Aorta (tissue), 5 donors: ENCODE results near the gene PCDH9. TPM values are rescaled to one million over a fixed set of nuclear protein-coding genes. Genes with fewer than 3 reads are reported as not detected.

ENCODE experiments used
- ATAC-seq: fragments of 200-7000 bp; cut with Tn5 transposase; one replicate; pipeline ENCODE4 v1.9.1; 2022; ENCODE audit warnings: moderate library complexity; ENCODE audit not compliant: low FRiP score
- DNase-seq, 2 donors: peaks; one replicate each; pipeline ENCODE4 v3.0.0-alpha.2; 2020
- H3K27ac ChIP-seq, 2 donors: one replicate each; pipeline ENCODE4 v1.5.1; 2013; ENCODE audit warnings: low read length in 2 of 2, mild to moderate bottlenecking in 2 of 2, moderate library complexity in 2 of 2, control low read depth in 1 of 2, inconsistent platforms in 1 of 2, low read depth in 1 of 2
- H3K27me3 ChIP-seq, 2 donors: one replicate each; pipeline ENCODE4 v1.6.1; 2013; ENCODE audit warnings: control low read depth in 1 of 2, low read length in 1 of 2, mild to moderate bottlenecking in 1 of 2, moderate library complexity in 1 of 2; ENCODE audit not compliant: insufficient read depth in 2 of 2, control insufficient read depth in 1 of 2
- H3K36me3 ChIP-seq, 2 donors: one replicate each; pipeline ENCODE4 v1.6.1; 2013; ENCODE audit warnings: control low read depth in 1 of 2, low read length in 1 of 2, mild to moderate bottlenecking in 1 of 2; ENCODE audit not compliant: insufficient read depth in 2 of 2, control insufficient read depth in 1 of 2
- H3K4me1 ChIP-seq, 2 donors: one replicate each; pipeline ENCODE4 v1.6.1; 2013; ENCODE audit warnings: low read length in 2 of 2, control low read depth in 1 of 2, mild to moderate bottlenecking in 1 of 2, moderate library complexity in 1 of 2; ENCODE audit not compliant: insufficient read depth in 2 of 2, control insufficient read depth in 1 of 2
- H3K4me3 ChIP-seq, 2 donors: one replicate each; pipeline ENCODE4 v1.5.1; 2013; ENCODE audit warnings: low read length in 2 of 2, control low read depth in 1 of 2, mild to moderate bottlenecking in 1 of 2
- H3K9me3 ChIP-seq: one replicate; pipeline ENCODE4 v1.6.1; 2013; ENCODE audit warnings: mild to moderate bottlenecking, low read length; ENCODE audit not compliant: control insufficient read depth
- WGBS, 2 donors: extraction: QIAGEN DNeasy Blood & Tissue Kit; methylation state at CpG; one replicate each; pipeline ENCODE4 v1.1.7; 2013; 5-methylcytosine and 5-hydroxymethylcytosine counted together
- intact Hi-C, 2 donors: fragments of 100-400 bp; cut with DNase I; formaldehyde crosslinking; loops; one replicate each; pipeline versions ENCODE4 v1.14.2 to v1.15.0; 2022
- polyA plus RNA-seq, 2 donors: library from polyadenylated mRNA; stranded (reverse); fragments of 200-250 nt; gene quantifications; one replicate each; pipeline ENCODE4 v1.2.3, GENCODE V29; 2013
- total RNA-seq, 2 donors: library from RNA; stranded (reverse); fragmentation: NEBNext Ultra II Directional; extraction: Animal tissue kit (Norgen Biotek cat#: 25700); gene quantifications; one replicate each; pipeline ENCODE4 v1.2.1, GENCODE V29; 2021
- donor health status: healthy with polysubstance abuse.
- donor health status: Bipolar disorder and iron deficiency.
- donor health status: DM: no; HTN: no; CAD: no.
- donor health status: DM: no; HTN: no; CAD: no.
- donor health status: DM: yes; HTN: yes; CAD: no.

PCDH9 gene
- total and polyA plus RNA-seq, 4 donors: 0.38 to 6.3 (median 4.2) TPM

DNA sequence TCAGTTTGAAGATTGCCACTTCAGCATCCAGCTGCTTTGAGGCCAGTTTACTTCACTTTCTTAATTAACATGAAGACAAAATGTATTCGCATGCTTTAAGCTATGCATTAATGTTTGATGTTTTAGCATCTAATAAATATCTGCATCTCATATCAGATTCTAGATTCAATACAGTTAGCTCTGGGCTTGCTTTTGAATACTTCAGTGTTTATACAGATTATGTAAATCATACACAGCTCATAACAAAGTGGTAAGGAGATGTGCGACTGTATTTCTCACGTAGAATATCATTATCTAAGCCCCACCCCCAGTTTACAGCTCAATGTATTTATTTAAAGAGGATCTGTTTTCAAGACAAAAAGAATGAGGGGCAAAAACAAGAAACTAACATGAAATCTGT is 770.5 kb downstream of the PCDH9 start:
- Histone ChIP-seq H3K36me3 (no peaks in the 10 kb centered on the region), H3K27me3 (peaks cover 0 to 2% of the 10 kb centered on the region in 2 donors), H3K4me3 (no peak overlapping the region), H3K9me3 (no peaks in the 10 kb centered on the region), H3K27ac (no peak overlapping the region), H3K4me1 (no peaks in the 10 kb centered on the region)
- no peak for ATAC-seq
- DNase-seq: no peak
- WGBS, 2 donors: 90 to 93% methylated on average over 3 of the region's 3 CpGs
- intact Hi-C loops: no loop called here

DNA sequence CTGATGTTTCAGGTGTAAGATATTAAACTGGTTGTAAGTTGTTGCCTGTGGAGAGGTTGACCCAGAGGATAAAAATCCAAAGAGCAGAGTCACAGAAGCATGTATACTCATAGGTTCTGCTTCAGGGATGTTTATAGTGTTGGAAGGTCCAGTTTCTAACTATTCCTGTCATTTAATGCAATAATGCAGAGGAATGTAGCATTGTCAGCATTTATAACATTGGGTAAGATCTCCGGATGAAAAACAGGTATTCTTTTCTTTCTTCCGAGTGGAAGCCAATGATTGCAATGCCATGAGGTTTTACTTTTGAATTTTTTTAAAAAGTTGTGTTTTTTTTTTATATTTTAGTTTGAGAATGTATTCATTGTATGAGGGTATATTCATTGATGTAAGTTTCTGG is 771.0 kb downstream of the PCDH9 start:
- ATAC-seq (no peak), DNase-seq (no peak)
- H3K36me3 ChIP-seq: no peaks in the 10 kb centered on the region
- peaks cover 0 to 2% of the 10 kb centered on the region in 2 donors for H3K27me3 ChIP-seq
- intact Hi-C loops: no loop called here
- H3K27ac ChIP-seq: no peak overlapping the region
- 78 to 85% methylated on average over 2 of the region's 2 CpGs for WGBS, 2 donors
- H3K9me3 ChIP-seq: no peaks in the 10 kb centered on the region
- no peak overlapping the region for H3K4me3 ChIP-seq
- H3K4me1 ChIP-seq: no peaks in the 10 kb centered on the region

DNA sequence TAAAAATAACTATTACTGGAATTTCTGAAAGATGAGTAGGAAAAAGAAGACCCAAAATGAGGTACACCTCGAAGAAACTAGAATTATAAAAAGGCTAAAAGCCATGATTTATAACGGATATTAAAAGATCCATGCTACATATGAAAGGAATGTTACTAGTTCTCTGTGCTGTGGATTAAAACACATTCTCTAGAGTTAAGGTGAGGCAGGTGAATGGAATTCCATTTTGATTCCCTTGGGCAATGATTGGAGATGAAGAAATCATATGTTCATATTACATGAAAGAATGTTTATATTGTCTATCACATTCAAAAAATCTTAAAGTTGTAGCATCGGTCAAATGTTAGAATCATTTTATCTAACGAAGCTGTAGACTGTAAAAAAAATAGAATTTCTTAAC is 783.7 kb downstream of the PCDH9 start:
- 78 to 89% methylated on average over 4 of the region's 4 CpGs for WGBS, 2 donors
- ATAC-seq (no peak), DNase-seq (no peak)
- Histone ChIP-seq H3K36me3 (no peaks in the 10 kb centered on the region), H3K27ac (no peak overlapping the region), H3K4me1 (no peaks in the 10 kb centered on the region), H3K27me3 (no peaks in the 10 kb centered on the region), H3K4me3 (no peak overlapping the region), H3K9me3 (no peaks in the 10 kb centered on the region)
- intact Hi-C loops: no loop called here

DNA sequence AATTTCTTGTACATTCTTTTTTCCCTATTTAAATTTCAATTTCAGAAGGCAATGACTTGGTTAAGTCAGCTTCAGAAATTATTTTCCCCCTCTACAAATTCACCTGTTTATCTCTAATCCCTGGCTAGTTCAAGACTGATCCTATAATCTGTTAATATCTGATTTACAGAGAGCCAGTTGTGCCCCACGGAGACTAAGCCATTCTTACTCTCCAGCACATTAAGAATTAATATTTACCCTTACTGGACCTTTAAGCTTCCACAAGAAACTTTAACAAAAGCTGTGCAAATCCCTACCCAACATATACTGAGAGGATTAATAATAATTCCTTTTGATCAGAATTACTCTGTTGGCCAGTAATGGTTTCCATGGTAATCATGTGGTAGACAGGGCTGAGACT is 786.2 kb downstream of the PCDH9 start:
- Histone ChIP-seq H3K4me3 (no peak overlapping the region), H3K9me3 (no peaks in the 10 kb centered on the region), H3K4me1 (no peaks in the 10 kb centered on the region), H3K27ac (no peak overlapping the region), H3K27me3 (no peaks in the 10 kb centered on the region), H3K36me3 (no peaks in the 10 kb centered on the region)
- intact Hi-C loops: no loop called here
- WGBS, 2 donors: 67 to 77% methylated on average over 1 of the region's 1 CpG
- ATAC-seq: no peak
- DNase-seq: no peak

DNA sequence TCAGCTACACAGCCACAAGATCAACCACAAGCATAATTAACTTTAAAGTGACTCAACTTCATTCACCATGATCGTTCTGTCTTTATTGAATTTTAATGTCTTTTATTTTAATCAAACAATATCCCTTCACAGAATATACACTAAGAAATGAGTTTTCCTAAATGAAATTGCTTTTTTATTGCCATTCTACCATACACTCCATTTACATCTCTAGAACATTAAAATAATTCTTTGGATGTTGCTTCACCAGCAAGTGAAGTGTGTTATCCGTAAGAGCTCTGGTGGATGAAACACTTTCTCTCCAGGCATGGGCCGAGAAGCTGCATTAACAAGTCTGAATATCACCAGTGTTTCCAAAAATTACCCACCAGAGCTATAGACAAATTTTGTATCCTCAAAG is 789.2 kb downstream of the PCDH9 start:
- 95% methylated on average over 3 of the region's 3 CpGs for WGBS, 2 donors
- Histone ChIP-seq H3K27ac (no peak overlapping the region), H3K4me1 (no peaks in the 10 kb centered on the region), H3K27me3 (no peaks in the 10 kb centered on the region), H3K4me3 (no peak overlapping the region), H3K36me3 (no peaks in the 10 kb centered on the region), H3K9me3 (no peaks in the 10 kb centered on the region)
- intact Hi-C loops: no loop called here
- no peak for ATAC-seq
- DNase-seq: no peak

DNA sequence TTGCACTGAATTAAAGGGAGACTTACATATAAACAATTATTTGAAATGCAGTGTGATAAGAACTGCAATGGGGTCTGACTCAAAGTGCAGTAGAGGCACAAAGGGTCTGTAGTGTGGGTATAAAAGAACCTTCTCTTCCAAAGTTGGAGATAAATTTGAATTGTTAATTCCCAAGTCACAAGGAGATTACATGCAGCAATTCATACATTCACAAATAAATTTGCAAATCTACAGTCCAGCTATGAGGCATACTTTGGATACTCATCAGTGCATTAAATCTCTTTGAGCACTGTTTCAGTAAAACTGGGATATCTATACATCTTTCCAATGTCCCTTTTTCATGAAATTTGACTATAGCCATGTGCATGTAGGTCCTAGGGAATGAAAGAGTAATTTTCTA is 799.4 kb downstream of the PCDH9 start:
- H3K27ac ChIP-seq: no peak overlapping the region
- no peaks in the 10 kb centered on the region for H3K36me3 ChIP-seq
- no peak for ATAC-seq
- no peaks in the 10 kb centered on the region for H3K27me3 ChIP-seq
- no peak for DNase-seq
- H3K9me3 ChIP-seq: no peaks in the 10 kb centered on the region
- intact Hi-C loops: no loop called here
- no peaks in the 10 kb centered on the region for H3K4me1 ChIP-seq
- H3K4me3 ChIP-seq: no peak overlapping the region

DNA sequence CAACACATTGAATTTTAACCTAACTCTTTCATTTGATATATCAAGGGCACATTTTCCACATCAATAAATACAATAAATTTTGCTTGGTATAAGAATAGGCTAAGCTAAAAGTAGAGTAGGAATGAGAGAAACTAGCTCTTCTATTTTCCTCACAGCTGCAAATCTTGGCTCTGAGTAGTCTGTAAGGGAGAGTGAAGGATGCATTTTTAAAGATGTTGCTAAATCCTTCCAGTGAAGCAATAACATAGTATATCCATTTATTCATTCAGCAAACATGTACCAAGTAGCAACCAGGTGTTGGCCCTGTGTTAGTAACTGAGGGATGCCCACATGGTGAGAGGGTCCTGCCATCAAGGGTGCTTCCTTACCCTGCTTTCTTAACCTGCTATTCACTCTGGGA is 799.9 kb downstream of the PCDH9 start:
- no peaks in the 10 kb centered on the region for H3K4me1 ChIP-seq
- no peak for ATAC-seq
- H3K27me3 ChIP-seq: no peaks in the 10 kb centered on the region
- no peak for DNase-seq
- no peak overlapping the region for H3K27ac ChIP-seq
- H3K9me3 ChIP-seq: no peaks in the 10 kb centered on the region
- intact Hi-C loops: no loop called here
- no peaks in the 10 kb centered on the region for H3K36me3 ChIP-seq
- no peak overlapping the region for H3K4me3 ChIP-seq

DNA sequence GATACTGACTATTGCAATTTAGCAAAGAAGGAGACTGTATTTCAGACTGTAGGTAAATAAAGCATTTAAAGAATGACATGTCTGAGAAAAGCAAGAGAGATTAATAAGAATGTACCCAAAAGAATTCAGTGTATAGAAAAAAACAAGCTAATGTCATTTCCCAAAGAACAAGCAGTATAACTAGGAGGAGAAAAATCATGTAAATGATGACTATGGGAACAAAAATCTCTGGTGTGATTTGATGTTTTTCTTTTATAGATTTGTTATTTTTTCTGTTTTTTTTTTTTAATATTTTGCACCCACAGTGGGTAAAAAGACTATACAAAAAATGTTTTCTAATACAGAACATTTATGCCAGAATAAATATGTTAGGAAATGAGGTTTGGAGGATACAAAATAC is 801.0 kb downstream of the PCDH9 start:
- no peak for ATAC-seq
- Histone ChIP-seq H3K27me3 (no peaks in the 10 kb centered on the region), H3K27ac (no peak overlapping the region), H3K4me3 (no peak overlapping the region), H3K36me3 (no peaks in the 10 kb centered on the region), H3K9me3 (no peaks in the 10 kb centered on the region), H3K4me1 (no peaks in the 10 kb centered on the region)
- DNase-seq: no peak
- intact Hi-C loops: no loop called here

DNA sequence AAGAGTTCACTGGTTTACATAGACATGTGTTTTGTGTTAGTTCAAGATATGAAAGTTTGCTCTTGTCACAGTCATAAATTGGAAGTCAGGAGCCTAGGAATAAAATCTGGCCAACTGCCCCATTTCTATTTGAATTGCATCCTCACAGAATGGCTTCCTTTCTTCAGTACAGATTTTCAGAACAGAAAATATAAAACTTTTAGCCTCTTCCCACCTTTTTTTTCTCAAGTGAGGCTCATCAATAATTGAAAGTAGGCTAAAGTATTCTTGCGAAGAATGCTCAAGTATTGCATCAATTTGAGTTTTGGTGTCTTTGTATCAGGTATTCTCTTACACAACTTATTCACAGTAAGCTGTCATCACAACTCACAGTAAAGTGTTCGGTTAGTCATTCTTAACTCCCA is 802.7 kb downstream of the PCDH9 start:
- no peak for ATAC-seq
- Histone ChIP-seq H3K4me1 (no peaks in the 10 kb centered on the region), H3K36me3 (no peaks in the 10 kb centered on the region), H3K9me3 (no peaks in the 10 kb centered on the region), H3K27ac (no peak overlapping the region), H3K4me3 (no peak overlapping the region), H3K27me3 (no peaks in the 10 kb centered on the region)
- DNase-seq: no peak
- WGBS, 2 donors: 82% methylated on average over 2 of the region's 2 CpGs
- intact Hi-C loops: no loop called here

DNA sequence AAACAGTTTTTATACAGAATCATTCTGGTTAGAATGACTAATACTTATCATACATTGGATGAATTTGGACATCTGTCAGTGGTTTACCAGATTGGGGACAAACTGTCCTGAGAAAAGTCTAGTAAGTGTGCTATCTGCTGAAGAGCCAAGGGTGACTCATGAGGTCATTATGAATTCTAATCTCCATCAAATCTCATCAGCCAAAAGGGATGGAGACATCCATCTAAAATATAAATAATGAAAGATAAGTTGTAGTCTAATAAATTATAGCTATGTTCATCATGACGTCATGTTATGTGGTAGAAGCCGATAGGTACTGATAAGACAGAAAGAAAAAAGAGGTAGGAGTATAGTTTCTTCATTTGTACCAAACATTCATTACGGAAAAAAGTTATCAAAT is 804.4 kb downstream of the PCDH9 start:
- no peak for DNase-seq
- ATAC-seq: no peak
- intact Hi-C loops: no loop called here
- no peak overlapping the region for H3K4me3 ChIP-seq
- no peaks in the 10 kb centered on the region for H3K36me3 ChIP-seq
- no peaks in the 10 kb centered on the region for H3K27me3 ChIP-seq
- 45 to 48% methylated on average over 3 of the region's 3 CpGs for WGBS, 2 donors
- no peaks in the 10 kb centered on the region for H3K4me1 ChIP-seq
- no peaks in the 10 kb centered on the region for H3K9me3 ChIP-seq
- H3K27ac ChIP-seq: no peak overlapping the region
